ENCODE results near the gene LMOD2. TPM values are rescaled to one million over a fixed set of nuclear protein-coding genes. Genes with fewer than 3 reads are reported as not detected.

The LMOD2 gene
- total and polyA plus RNA-seq, 2 donors (not counting 3 experiments of a cell fraction or from before 2014, with no cell fraction given) = not detected

GRCh38 chr7:123662755-123663154, 7.1 kb downstream of the LMOD2 start:
- Histone ChIP-seq H3K4me1 (ENCODE audit: control insufficient read depth, extremely low read depth, insufficient read depth, low read length) (no peaks in the 10 kb centered on the region), H3K9ac (replicated peaks; ENCODE audit: extremely low read depth, insufficient read depth, low read length) (no peak overlapping the region), H3K9me3 (replicated peaks; ENCODE audit: control insufficient read depth, insufficient read depth, low read length) (no peaks in the 10 kb centered on the region), H3K27me3 (ENCODE audit: control insufficient read depth in 2 of 2, insufficient read depth in 2 of 2, low read length in 2 of 2) (peaks cover 7 to 8% of the 10 kb centered on the region in 2 experiments), H3K9me1 (replicated peaks; ENCODE audit: control insufficient read depth, extremely low read depth, insufficient read depth, low read length) (no peaks in the 10 kb centered on the region), H3K4me2 (ENCODE audit: insufficient read depth, low read length) (no peak overlapping the region), H2AFZ (ENCODE audit: low read depth, low read length) (no peak overlapping the region), H3K79me2 (ENCODE audit: control insufficient read depth, insufficient read depth, low read length) (no peaks in the 10 kb centered on the region), H3K27ac (ENCODE audit: insufficient read depth, low read depth, low read length) (no peak overlapping the region), H3K36me3 (ENCODE audit: control insufficient read depth in 2 of 2, extremely low read depth in 1 of 2, insufficient read depth in 2 of 2, low read length in 2 of 2) (no peaks in the 10 kb centered on the region), H3K4me3 (replicated peaks in 1 of 3; ENCODE audit: insufficient read depth in 1 of 3, low read depth in 1 of 3, low read length in 3 of 3) (no peak overlapping the region), H4K20me1 (replicated peaks; ENCODE audit: control insufficient read depth, extremely low read depth, insufficient read depth, low read length) (no peaks in the 10 kb centered on the region)
- ChIA-PET CTCF (interaction anchor here (1.1 to 1.3 kb wide), 2 partner anchors 20 to 209 kb away, joined by 4 to 8 read pairs; no protein-coding TSS in a partner anchor), POLR2A (interaction anchor here (0.7 kb wide), 1 partner anchor 147 kb away, joined by 3 read pairs; no protein-coding TSS in a partner anchor)
- DNase-seq (ENCODE audit: low read depth, low spot score) = no peak
- intact Hi-C loops (cut with micrococcal nuclease) (no loop called here), dilution Hi-C loops (cut with MboI; ENCODE audit: extremely low pct_ligation_motif_present, low sequenced_read_pairs) (no loop called here)
- BruUV-seq (replicated peaks) = no TSS peak
- no peak for FAIRE-seq
- TF ChIP-seq POLR2A (IDR thresholded peaks at IDR 0.05; ENCODE audit: low read depth, low read length) = no peak
- TF ChIP-seq EZH2 (IDR thresholded peaks at IDR 0.05; ENCODE audit: borderline replicate concordance, low read depth, low read length, severe bottlenecking) = no peak
- TF ChIP-seq CTCF (IDR thresholded peaks at IDR 0.05; ENCODE audit: extremely low read depth in 1 of 2, insufficient read depth in 1 of 2, low read depth in 1 of 2, low read length in 2 of 2) = no peak
- no peak for TF ChIP-seq MYC (IDR thresholded peaks at IDR 0.05; ENCODE audit: low read depth, low read length)
- no peak for TF ChIP-seq GATA2 (IDR thresholded peaks at IDR 0.05; ENCODE audit: insufficient read depth, insufficient read length, low read depth, low read length)

DNA sequence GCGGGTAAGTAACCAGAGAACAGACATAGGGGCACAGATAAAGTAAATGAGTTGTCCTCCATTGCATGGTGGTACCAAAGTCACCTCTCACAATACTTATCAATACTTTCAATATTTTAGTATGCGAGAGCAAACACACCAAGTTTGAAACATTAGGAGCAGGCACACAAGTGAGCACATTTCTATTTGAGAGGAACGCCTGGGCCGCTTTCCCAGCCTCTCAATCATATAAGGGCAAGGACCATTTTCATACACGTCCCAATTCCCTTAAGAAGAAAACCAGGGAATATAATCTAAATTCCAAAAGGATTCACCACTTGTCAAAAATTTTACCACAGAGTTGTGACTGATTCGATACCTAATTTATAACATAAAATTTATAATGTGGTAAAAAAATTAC, 7.5 kb downstream of the LMOD2 start:
- dilution Hi-C loops (cut with MboI; ENCODE audit: extremely low pct_ligation_motif_present, low sequenced_read_pairs) (no loop called here), intact Hi-C loops (cut with micrococcal nuclease) (no loop called here)
- Histone ChIP-seq H3K27ac (ENCODE audit: insufficient read depth, low read depth, low read length) (no peak overlapping the region), H3K27me3 (ENCODE audit: control insufficient read depth in 2 of 2, insufficient read depth in 2 of 2, low read length in 2 of 2) (peaks cover 7 to 8% of the 10 kb centered on the region in 2 experiments), H2AFZ (ENCODE audit: low read depth, low read length) (no peak overlapping the region), H3K9me1 (replicated peaks; ENCODE audit: control insufficient read depth, extremely low read depth, insufficient read depth, low read length) (no peaks in the 10 kb centered on the region), H3K79me2 (ENCODE audit: control insufficient read depth, insufficient read depth, low read length) (no peaks in the 10 kb centered on the region), H3K4me3 (replicated peaks in 1 of 3; ENCODE audit: insufficient read depth in 1 of 3, low read depth in 1 of 3, low read length in 3 of 3) (no peak overlapping the region), H3K9me3 (replicated peaks; ENCODE audit: control insufficient read depth, insufficient read depth, low read length) (no peaks in the 10 kb centered on the region), H3K9ac (replicated peaks; ENCODE audit: extremely low read depth, insufficient read depth, low read length) (no peak overlapping the region), H3K4me1 (ENCODE audit: control insufficient read depth, extremely low read depth, insufficient read depth, low read length) (no peaks in the 10 kb centered on the region), H3K36me3 (ENCODE audit: control insufficient read depth in 2 of 2, extremely low read depth in 1 of 2, insufficient read depth in 2 of 2, low read length in 2 of 2) (no peaks in the 10 kb centered on the region), H4K20me1 (replicated peaks; ENCODE audit: control insufficient read depth, extremely low read depth, insufficient read depth, low read length) (no peaks in the 10 kb centered on the region), H3K4me2 (ENCODE audit: insufficient read depth, low read length) (no peak overlapping the region)
- FAIRE-seq (no peak), DNase-seq (ENCODE audit: low read depth, low spot score) (no peak)
- ChIA-PET POLR2A (no interaction called here), CTCF (interaction anchor here (1.3 kb wide), 1 partner anchor 19 kb away, joined by 8 read pairs; no protein-coding TSS in a partner anchor)
- no TSS peak for BruUV-seq (replicated peaks)
- TF ChIP-seq CTCF (IDR thresholded peaks at IDR 0.05; ENCODE audit: extremely low read depth in 1 of 2, insufficient read depth in 1 of 2, low read depth in 1 of 2, low read length in 2 of 2) (no peak), JUN (IDR thresholded peaks at IDR 0.05; ENCODE audit: borderline replicate concordance, insufficient read depth, insufficient read length, low read depth) (no peak), POLR2AphosphoS5 (IDR thresholded peaks at IDR 0.05; ENCODE audit: insufficient read depth, low read depth, low read length) (no peak), EZH2 (IDR thresholded peaks at IDR 0.05; ENCODE audit: borderline replicate concordance, low read depth, low read length, severe bottlenecking) (no peak), POLR2A (IDR thresholded peaks at IDR 0.05; ENCODE audit: low read depth, low read length) (no peak)
